HCT116 (cell line): ENCODE results near the gene MCF2L2. TPM values are rescaled to one million over a fixed set of nuclear protein-coding genes. Genes with fewer than 3 reads are reported as not detected.

Experiments used
- ATAC-seq: fragments of 200-7000 bp; cut with Tn5 transposase; 2 replicates; pipeline ENCODE4 v1.9.1; 2020; ENCODE audit warnings: mild to moderate bottlenecking, moderate library complexity
- BruUV-seq: library from RNA; stranded (reverse); fragments of 400-500 nt; replicated peaks from 2 replicates; lab custom pipeline; 2021; lab: Mats Ljungman, UMichigan
- CTCF ChIA-PET: fragments of 300-600 bp; sonication (Branson Sonifier 250); formaldehyde crosslinking; loops from one replicate; lab custom pipeline; 2021; ENCODE audit warnings: antibody characterized with exemption; lab: Charles Lee
- POLR2A ChIA-PET: fragments of 300-600, 350-600 bp; sonication (Branson Sonifier 250); formaldehyde crosslinking; loops from one replicate; lab custom pipeline; 2021; ENCODE audit warnings: antibody characterized with exemption; lab: Charles Lee
- RAD21 ChIA-PET, 2 experiments: fragments of 300-600 bp; sonication (Branson Sonifier 250); formaldehyde crosslinking; loops; one replicate each; lab custom pipeline; 2023; ENCODE audit warnings: low total read pairs in 2 of 2; ENCODE audit not compliant: uncharacterized antibody in 2 of 2, unreplicated experiment in 2 of 2, low non-redundant PET in 1 of 2; lab: Charles Lee
- DNase-seq: peaks from one replicate; pipeline ENCODE4 v3.0.0-alpha.2; 2010; ENCODE audit warnings: low read depth, low spot score
- H2AFZ ChIP-seq: fragments of 200-600 bp; shearing (Covaris generic), sonication (generic); 2 replicates; pipeline ENCODE4 v1.6.1; 2017; ENCODE audit warnings: low read depth, mixed run types, mixed read lengths, antibody characterized with exemption, low read length; ENCODE audit not compliant: poor library complexity, severe bottlenecking
- H3K27ac ChIP-seq: 2 replicates; pipeline ENCODE4 v1.5.1; 2012; ENCODE audit warnings: low read depth, low read length
- H3K27me3 ChIP-seq: fragments of 200-600 bp; sonication (generic); 2 replicates; pipeline ENCODE4 v1.6.1; 2016; ENCODE audit warnings: mixed run types, low read length, mixed read lengths; ENCODE audit not compliant: insufficient read depth
- H3K36me3 ChIP-seq, 2 experiments: fragments of 200-500 bp in 1 of 2; fragments of 200-600 bp in 1 of 2; sonication (Bioruptor generic) in 1 of 2; sonication (generic) in 1 of 2; 2 replicates each; pipeline versions ENCODE4 v1.5.1 to v1.6.1; 2014 to 2016; ENCODE audit warnings: low read length in 2 of 2, inconsistent platforms in 1 of 2, mixed read lengths in 1 of 2, mixed run types in 1 of 2; ENCODE audit not compliant: insufficient read depth in 2 of 2, control insufficient read depth in 1 of 2
- H3K4me1 ChIP-seq, 2 experiments: fragments of 200-600 bp in 1 of 2; sonication (generic) in 1 of 2; 2 replicates each; pipeline versions ENCODE4 v1.5.1 to v1.6.1; 2012 to 2017; ENCODE audit warnings: low read length in 2 of 2, inconsistent platforms in 1 of 2, mild to moderate bottlenecking in 1 of 2, mixed read lengths in 1 of 2, mixed run types in 1 of 2, moderate library complexity in 1 of 2; ENCODE audit not compliant: insufficient read depth in 2 of 2, control insufficient read depth in 1 of 2
- H3K4me2 ChIP-seq: fragments of 200-600 bp; sonication (generic); 2 replicates; pipeline ENCODE4 v1.6.1; 2017; ENCODE audit warnings: mixed run types, low read length, mixed read lengths
- H3K4me3 ChIP-seq, 2 experiments: fragments of 200-600 bp in 1 of 2; sonication (generic) in 1 of 2; replicated peaks in 1 of 2; 2 replicates each; pipeline ENCODE4 v1.5.1; 2011 to 2016; ENCODE audit warnings: low read length in 2 of 2, control low read depth in 1 of 2, low read depth in 1 of 2, mild to moderate bottlenecking in 1 of 2, mixed read lengths in 1 of 2, mixed run types in 1 of 2
- H3K79me2 ChIP-seq: fragments of 200-600 bp; sonication (generic); 2 replicates; pipeline ENCODE4 v1.6.1; 2017; ENCODE audit warnings: mild to moderate bottlenecking, mixed run types, low read length, moderate library complexity, mixed read lengths; ENCODE audit not compliant: insufficient read depth
- H3K9ac ChIP-seq: fragments of 200-600 bp; sonication (generic); 2 replicates; pipeline ENCODE4 v1.6.1; 2016; ENCODE audit warnings: low read length, mixed read lengths
- H3K9me2 ChIP-seq: fragments of 200-600 bp; sonication (generic), shearing (Covaris generic); 2 replicates; pipeline ENCODE4 v1.6.1; 2017; ENCODE audit warnings: mixed run types, mild to moderate bottlenecking, moderate library complexity; ENCODE audit not compliant: insufficient read depth
- H3K9me3 ChIP-seq, 2 experiments: fragments of 200-500 bp in 1 of 2; fragments of 200-600 bp in 1 of 2; sonication (Bioruptor generic) in 1 of 2; sonication (generic) in 1 of 2; 2 replicates each; pipeline ENCODE4 v1.6.1; 2014 to 2017; ENCODE audit warnings: low read length in 2 of 2, mixed read lengths in 2 of 2, inconsistent platforms in 1 of 2, low read depth in 1 of 2, mild to moderate bottlenecking in 1 of 2, mixed run types in 1 of 2, moderate library complexity in 1 of 2; ENCODE audit not compliant: control insufficient read depth in 1 of 2, insufficient read depth in 1 of 2
- H4K20me1 ChIP-seq: fragments of 200-600 bp; sonication (generic), shearing (Covaris generic); 2 replicates; pipeline ENCODE4 v1.6.1; 2017; ENCODE audit warnings: mixed run types, mild to moderate bottlenecking, moderate library complexity; ENCODE audit not compliant: insufficient read depth
- ATF3 ChIP-seq: IDR thresholded peaks from 2 replicates; pipeline ENCODE4 v1.6.1; 2012
- CTCF ChIP-seq, 3 experiments: fragments of 200-600 bp in 1 of 3; sonication (generic) in 1 of 3; IDR thresholded peaks in 2 of 3; conservative IDR thresholded peaks in 1 of 3; 2 replicates each; pipeline ENCODE4 v1.5.1; 2012 to 2017; ENCODE audit warnings: low read depth in 2 of 3, low read length in 2 of 3, antibody characterized with exemption in 1 of 3, borderline replicate concordance in 1 of 3, control low read depth in 1 of 3, mild to moderate bottlenecking in 1 of 3, mixed read lengths in 1 of 3, mixed run types in 1 of 3, moderate library complexity in 1 of 3; ENCODE audit not compliant: insufficient read depth in 1 of 3
- ELF1 ChIP-seq: IDR thresholded peaks from 2 replicates; pipeline ENCODE4 v1.6.1; 2012; ENCODE audit warnings: low read depth, borderline replicate concordance
- EZH2 ChIP-seq: fragments of 200-600 bp; sonication (generic); IDR thresholded peaks from 2 replicates; pipeline ENCODE4 v1.6.1; 2017; ENCODE audit warnings: antibody characterized with exemption, mixed run types
- EZH2phosphoT487 ChIP-seq: fragments of 200-600 bp; IDR thresholded peaks from 2 replicates; pipeline ENCODE4 v1.6.1; 2018; ENCODE audit warnings: antibody characterized with exemption, borderline replicate concordance
- FOSL1 ChIP-seq: IDR thresholded peaks from 2 replicates; pipeline ENCODE4 v1.6.1; 2012; ENCODE audit warnings: low read depth
- JUND ChIP-seq: IDR thresholded peaks from 2 replicates; pipeline ENCODE4 v1.6.1; 2012
- MAX ChIP-seq: IDR thresholded peaks from 2 replicates; pipeline ENCODE4 v1.6.1; 2012
- REST ChIP-seq: IDR thresholded peaks from 2 replicates; pipeline ENCODE4 v1.6.1; 2012; ENCODE audit warnings: low read depth
- SRF ChIP-seq: IDR thresholded peaks from 2 replicates; pipeline ENCODE4 v1.6.1; 2012; ENCODE audit warnings: low read depth
- TCF7L2 ChIP-seq: IDR thresholded peaks from 2 replicates; pipeline ENCODE4 v1.7.0; 2011; ENCODE audit warnings: borderline replicate concordance, inconsistent platforms; ENCODE audit not compliant: insufficient read depth, insufficient read length; ENCODE audit errors: extremely low read depth
- ZFX ChIP-seq: fragments of 450-650 bp; IDR thresholded peaks from 2 replicates; pipeline ENCODE4 v1.6.1; 2017
- intact Hi-C: fragments of 100-400 bp; cut with micrococcal nuclease; formaldehyde crosslinking; loops from 2 replicates; pipeline ENCODE4 v1.10.0; 2022
- total RNA-seq: library from RNA; stranded (reverse); gene quantifications from one replicate; pipeline ENCODE4 v1.2.1, GENCODE V29; 2021; ENCODE audit not compliant: unreplicated experiment

The MCF2L2 gene
- total RNA-seq, 1 experiment from 2014 or later, result 1.5 TPM

GRCh38 chr3:183220828-183221227 is 207.6 kb downstream of the MCF2L2 start:
- Histone ChIP-seq H3K9me2 (no peaks in the 10 kb centered on the region), H3K4me1 (no peaks in the 10 kb centered on the region), H3K27ac (no peak overlapping the region), H3K9ac (no peak overlapping the region), H3K36me3 (no peaks in the 10 kb centered on the region), H3K9me3 (no peaks in the 10 kb centered on the region), H3K4me2 (no peak overlapping the region), H2AFZ (no peak overlapping the region), H4K20me1 (no peaks in the 10 kb centered on the region), H3K79me2 (no peaks in the 10 kb centered on the region), H3K4me3 (no peak overlapping the region), H3K27me3 (no peaks in the 10 kb centered on the region)
- RAD21 ChIA-PET, result no interaction called here
- POLR2A ChIA-PET, result no interaction called here
- CTCF ChIA-PET, result interaction anchor here (1.6 kb wide), 1 partner anchor 36 kb away, joined by 4 read pairs; no protein-coding TSS in a partner anchor
- DNase-seq (no peak), ATAC-seq (no peak)
- BruUV-seq, result no TSS peak
- TF ChIP-seq CTCF (IDR thresholded peaks at IDR 0.05 in 2 of 3, conservative IDR thresholded peaks at IDR 0.05 in 1 of 3; ENCODE audit: borderline replicate concordance in 1 of 3, insufficient read depth in 1 of 3, low read depth in 2 of 3, low read length in 2 of 3), result no peak
- intact Hi-C loops, result no loop called here

- H3K79me2 ChIP-seq, result no peaks in the 10 kb centered on the region
- no peak overlapping the region for H2AFZ ChIP-seq
- H3K9ac ChIP-seq, result no peak overlapping the region
- BruUV-seq, result no TSS peak
- no peaks in the 10 kb centered on the region for H3K9me2 ChIP-seq
- no peak for ATAC-seq
- H4K20me1 ChIP-seq, result no peaks in the 10 kb centered on the region
- intact Hi-C loops, result no loop called here
- no peak for DNase-seq
- no peaks in the 10 kb centered on the region for H3K9me3 ChIP-seq
- H3K4me2 ChIP-seq, result no peak overlapping the region
- CTCF ChIA-PET, result no interaction called here
- no peaks in the 10 kb centered on the region for H3K36me3 ChIP-seq
- POLR2A ChIA-PET, result no interaction called here
- RAD21 ChIA-PET, result no interaction called here
- H3K27me3 ChIP-seq, result no peaks in the 10 kb centered on the region
- no peak overlapping the region for H3K4me3 ChIP-seq
- H3K27ac ChIP-seq, result no peak overlapping the region
- H3K4me1 ChIP-seq, result no peaks in the 10 kb centered on the region
- no peak for TF ChIP-seq ZFX
- no peak for TF ChIP-seq EZH2phosphoT487
- TF ChIP-seq JUND, result no peak
- TF ChIP-seq SRF, result no peak
- no peak for TF ChIP-seq EZH2
- no peak for TF ChIP-seq ATF3
- no peak for TF ChIP-seq MAX
- TF ChIP-seq REST, result no peak
- TF ChIP-seq CTCF (IDR thresholded peaks at IDR 0.05 in 2 of 3, conservative IDR thresholded peaks at IDR 0.05 in 1 of 3; ENCODE audit: borderline replicate concordance in 1 of 3, insufficient read depth in 1 of 3, low read depth in 2 of 3, low read length in 2 of 3), result no peak
- no peak for TF ChIP-seq FOSL1
- no peak for TF ChIP-seq ELF1
- no peak for TF ChIP-seq TCF7L2
Measured at GRCh38 chr3:183218826-183219225, 209.6 kb downstream of the MCF2L2 start.
